Panc1 (cell line): ENCODE results near the gene PIK3R5.

Source experiments
- REST ChIP-seq, 2 experiments: IDR thresholded peaks; 2 replicates each; pipeline ENCODE4 v1.6.1; 2011 to 2012; ENCODE audit warnings: low read depth in 2 of 2, control low read depth in 1 of 2, low read length in 1 of 2, mild to moderate bottlenecking in 1 of 2, moderate library complexity in 1 of 2; ENCODE audit not compliant: insufficient read depth in 1 of 2
- TF ChIP-seq, protein P1 (sequence below): fragments of 450-650 bp; IDR thresholded peaks from 2 replicates; pipeline ENCODE4 v1.5.1; 2017; ENCODE audit warnings: mild to moderate bottlenecking

DNA sequence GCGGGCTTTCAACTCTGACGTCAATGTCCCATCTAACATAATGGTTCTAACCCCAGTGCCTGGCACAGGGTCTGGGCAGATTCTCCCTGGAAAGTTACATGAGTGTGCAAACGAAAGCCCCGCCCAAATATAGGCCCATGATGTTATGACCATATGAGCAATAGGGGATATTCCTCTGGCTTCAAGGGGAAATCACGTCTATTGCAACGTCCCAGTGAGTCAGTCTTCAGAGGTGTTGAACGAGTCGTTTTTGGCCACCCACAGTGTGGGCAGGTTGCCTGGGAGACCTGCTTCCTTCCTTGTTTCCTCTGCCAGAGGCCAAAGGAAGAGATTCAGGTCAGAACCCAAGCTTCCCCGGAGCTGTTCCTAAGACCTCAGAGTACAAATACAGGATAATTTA is 30.3 kb downstream of the PIK3R5 start:
- TF ChIP-seq, protein P1, sequence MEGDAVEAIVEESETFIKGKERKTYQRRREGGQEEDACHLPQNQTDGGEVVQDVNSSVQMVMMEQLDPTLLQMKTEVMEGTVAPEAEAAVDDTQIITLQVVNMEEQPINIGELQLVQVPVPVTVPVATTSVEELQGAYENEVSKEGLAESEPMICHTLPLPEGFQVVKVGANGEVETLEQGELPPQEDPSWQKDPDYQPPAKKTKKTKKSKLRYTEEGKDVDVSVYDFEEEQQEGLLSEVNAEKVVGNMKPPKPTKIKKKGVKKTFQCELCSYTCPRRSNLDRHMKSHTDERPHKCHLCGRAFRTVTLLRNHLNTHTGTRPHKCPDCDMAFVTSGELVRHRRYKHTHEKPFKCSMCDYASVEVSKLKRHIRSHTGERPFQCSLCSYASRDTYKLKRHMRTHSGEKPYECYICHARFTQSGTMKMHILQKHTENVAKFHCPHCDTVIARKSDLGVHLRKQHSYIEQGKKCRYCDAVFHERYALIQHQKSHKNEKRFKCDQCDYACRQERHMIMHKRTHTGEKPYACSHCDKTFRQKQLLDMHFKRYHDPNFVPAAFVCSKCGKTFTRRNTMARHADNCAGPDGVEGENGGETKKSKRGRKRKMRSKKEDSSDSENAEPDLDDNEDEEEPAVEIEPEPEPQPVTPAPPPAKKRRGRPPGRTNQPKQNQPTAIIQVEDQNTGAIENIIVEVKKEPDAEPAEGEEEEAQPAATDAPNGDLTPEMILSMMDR = no peak
- no peak for TF ChIP-seq REST (IDR thresholded peaks at IDR 0.05; ENCODE audit: insufficient read depth in 1 of 2, low read depth in 2 of 2, low read length in 1 of 2)
